Testis (tissue), 3 donors: ENCODE data around the gene GNG13. TPM values are rescaled to one million over a fixed set of nuclear protein-coding genes. Genes with fewer than 3 reads are reported as not detected.
"Not testable (repeated sequence)": the region's sequence is repeated elsewhere in the genome, so short reads cannot be mapped to it uniquely, and the experiment has no call there.

Experiments used
- DNase-seq: peaks from one replicate; pipeline ENCODE4 v3.0.0-alpha.2; 2019
- H3K27ac ChIP-seq, 2 donors: fragments of 200-600 bp; sonication (generic); one replicate each; pipeline ENCODE4 v1.5.1; 2019
- H3K27me3 ChIP-seq: fragments of 200-600 bp; sonication (generic); one replicate; pipeline ENCODE4 v1.5.1; 2019
- H3K36me3 ChIP-seq: fragments of 200-600 bp; sonication (generic); one replicate; pipeline ENCODE4 v1.5.1; 2017; ENCODE audit warnings: low read depth; ENCODE audit errors: missing control alignments
- H3K4me1 ChIP-seq: fragments of 200-600 bp; sonication (generic); one replicate; pipeline ENCODE4 v1.5.1; 2019
- H3K4me3 ChIP-seq, 2 donors: fragments of 200-600 bp; sonication (generic); one replicate each; pipeline ENCODE4 v1.5.1; 2017 to 2019
- H3K9me3 ChIP-seq: fragments of 200-600 bp; sonication (generic); one replicate; pipeline ENCODE4 v1.5.1; 2017
- POLR2A ChIP-seq: fragments of 450-650 bp; IDR thresholded peaks from one replicate; pipeline ENCODE4 v1.6.1; 2017; ENCODE audit warnings: antibody characterized with exemption, mild to moderate bottlenecking, moderate library complexity
- WGBS, 2 donors: methylation state at CpG; one replicate each; pipeline ENCODE4 v1.1.5; 2018; 5-methylcytosine and 5-hydroxymethylcytosine counted together
- intact Hi-C: fragments of 100-400 bp; cut with DNase I; formaldehyde crosslinking; loops from one replicate; pipeline ENCODE4 v1.15.1; 2023; ENCODE audit warnings: low total_unique reads
- polyA plus RNA-seq: library from polyadenylated mRNA; stranded (reverse); fragments of 350-450 nt; fragmentation: Illumina TruSeq; extraction: RNeasy Lipid Tissue Mini Kit (QIAGEN cat#74804); gene quantifications from one replicate; pipeline ENCODE4 v1.2.3, GENCODE V29; 2014; ENCODE audit warnings: low read depth, low replicate concordance; ENCODE audit not compliant: insufficient read depth
- total RNA-seq, 2 donors: library from RNA; depleted of rRNA; stranded (reverse); fragments of >200 nt; gene quantifications; one replicate each; pipeline ENCODE4 v1.2.3, GENCODE V29; 2016
- TF ChIP-seq, protein P1 (sequence below), 3 experiments: fragments of 450-650 bp in 2 of 3; fragments of 200-600 bp in 1 of 3; sonication (generic) in 1 of 3; IDR thresholded peaks; one replicate each; pipeline ENCODE4 v1.5.1; 2016 to 2019; ENCODE audit warnings: antibody characterized with exemption in 3 of 3, mild to moderate bottlenecking in 2 of 3, moderate library complexity in 1 of 3

GNG13 gene
- total and polyA plus RNA-seq, 3 donors from 2014 or later: not detected

DNA sequence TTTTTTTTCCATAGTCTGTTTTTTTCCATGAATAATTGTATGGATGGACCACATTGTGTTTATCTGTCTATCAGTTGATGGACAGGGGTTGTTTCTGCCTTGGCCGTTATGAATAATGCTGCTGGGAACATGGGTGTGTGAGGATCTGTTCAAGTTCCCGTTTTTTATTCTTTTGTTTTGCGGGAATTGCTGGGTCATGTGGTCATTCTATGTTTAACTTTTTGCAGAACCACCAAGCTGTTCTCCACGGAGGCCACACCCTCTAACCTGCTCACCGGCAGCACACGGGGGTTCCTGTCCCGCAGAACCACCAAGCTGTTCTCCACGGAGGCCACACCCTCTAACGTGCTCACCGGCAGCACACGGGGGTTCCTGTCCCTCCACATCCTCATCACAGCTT, 45.9 kb downstream of the GNG13 start:
- H3K9me3 ChIP-seq: no peaks in the 10 kb centered on the region
- intact Hi-C loops: no loop called here
- no peak for DNase-seq
- H3K27ac ChIP-seq: no peak overlapping the region
- no peaks in the 10 kb centered on the region for H3K27me3 ChIP-seq
- no peaks in the 10 kb centered on the region for H3K36me3 ChIP-seq
- no peaks in the 10 kb centered on the region for H3K4me1 ChIP-seq
- TF ChIP-seq, protein P1, sequence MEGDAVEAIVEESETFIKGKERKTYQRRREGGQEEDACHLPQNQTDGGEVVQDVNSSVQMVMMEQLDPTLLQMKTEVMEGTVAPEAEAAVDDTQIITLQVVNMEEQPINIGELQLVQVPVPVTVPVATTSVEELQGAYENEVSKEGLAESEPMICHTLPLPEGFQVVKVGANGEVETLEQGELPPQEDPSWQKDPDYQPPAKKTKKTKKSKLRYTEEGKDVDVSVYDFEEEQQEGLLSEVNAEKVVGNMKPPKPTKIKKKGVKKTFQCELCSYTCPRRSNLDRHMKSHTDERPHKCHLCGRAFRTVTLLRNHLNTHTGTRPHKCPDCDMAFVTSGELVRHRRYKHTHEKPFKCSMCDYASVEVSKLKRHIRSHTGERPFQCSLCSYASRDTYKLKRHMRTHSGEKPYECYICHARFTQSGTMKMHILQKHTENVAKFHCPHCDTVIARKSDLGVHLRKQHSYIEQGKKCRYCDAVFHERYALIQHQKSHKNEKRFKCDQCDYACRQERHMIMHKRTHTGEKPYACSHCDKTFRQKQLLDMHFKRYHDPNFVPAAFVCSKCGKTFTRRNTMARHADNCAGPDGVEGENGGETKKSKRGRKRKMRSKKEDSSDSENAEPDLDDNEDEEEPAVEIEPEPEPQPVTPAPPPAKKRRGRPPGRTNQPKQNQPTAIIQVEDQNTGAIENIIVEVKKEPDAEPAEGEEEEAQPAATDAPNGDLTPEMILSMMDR (IDR thresholded peaks at IDR 0.05): no peak
- no peak for TF ChIP-seq POLR2A
- no peak overlapping the region for H3K4me3 ChIP-seq
- WGBS, 2 donors: 66 to 71% methylated on average over 11 of the region's 11 CpGs

DNA sequence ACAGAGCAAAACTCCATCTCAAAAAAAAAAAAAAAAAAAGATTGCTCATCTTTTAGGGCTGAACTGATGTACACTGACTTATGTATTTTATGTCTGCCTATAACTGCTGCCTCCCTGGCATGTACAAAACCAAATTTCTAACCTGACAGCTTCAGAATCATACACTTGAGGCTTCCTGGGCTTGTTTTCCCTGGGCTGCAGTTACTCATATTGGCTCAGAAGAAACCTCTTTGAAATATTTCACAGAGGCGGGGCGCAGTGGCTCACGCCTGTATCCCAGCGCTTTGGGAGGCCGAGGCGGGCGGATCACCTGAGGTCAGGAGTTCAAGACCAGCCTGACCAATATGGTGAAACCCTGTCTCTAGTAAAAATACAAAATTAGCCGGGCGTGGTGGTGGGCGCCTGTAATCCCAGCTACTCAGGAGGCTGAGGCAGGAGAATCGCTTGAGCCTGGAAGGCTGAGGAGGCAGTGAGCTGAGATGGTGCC, 46.4 kb downstream of the GNG13 start:
- DNase-seq, H3K4me3 ChIP-seq, H3K9me3 ChIP-seq, H3K27me3 ChIP-seq, intact Hi-C loops, H3K4me1 ChIP-seq, H3K36me3 ChIP-seq, H3K27ac ChIP-seq: not testable (repeated sequence)
- 90 to 91% methylated on average over 11 of the region's 11 CpGs for WGBS, 2 donors

DNA sequence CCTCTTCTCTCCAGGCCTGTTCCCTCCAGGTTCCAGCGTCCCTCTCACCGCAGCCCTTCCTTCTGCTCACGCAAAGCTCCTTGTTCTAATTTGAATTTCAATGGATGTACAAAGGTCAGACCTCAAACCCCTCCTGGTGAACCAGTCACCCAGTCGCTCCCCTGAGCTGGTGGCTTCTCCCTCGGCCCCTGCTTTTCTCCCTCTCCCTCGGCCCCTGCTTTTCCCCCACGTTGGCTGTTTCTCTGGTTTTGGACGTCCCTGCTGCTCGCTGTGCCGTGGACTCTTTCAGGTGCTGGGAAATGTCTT, 48.6 kb downstream of the GNG13 start:
- Histone ChIP-seq H3K27ac (no peak overlapping the region), H3K4me3 (no peak overlapping the region), H3K9me3 (no peaks in the 10 kb centered on the region), H3K4me1 (no peaks in the 10 kb centered on the region), H3K36me3 (no peaks in the 10 kb centered on the region), H3K27me3 (no peaks in the 10 kb centered on the region)
- WGBS, 2 donors: 50% methylated on average over 10 of the region's 10 CpGs
- no peak for DNase-seq
- TF ChIP-seq, protein P1 (IDR thresholded peaks at IDR 0.05): no peak
- TF ChIP-seq POLR2A: no peak
- intact Hi-C loops: no loop called here

DNA sequence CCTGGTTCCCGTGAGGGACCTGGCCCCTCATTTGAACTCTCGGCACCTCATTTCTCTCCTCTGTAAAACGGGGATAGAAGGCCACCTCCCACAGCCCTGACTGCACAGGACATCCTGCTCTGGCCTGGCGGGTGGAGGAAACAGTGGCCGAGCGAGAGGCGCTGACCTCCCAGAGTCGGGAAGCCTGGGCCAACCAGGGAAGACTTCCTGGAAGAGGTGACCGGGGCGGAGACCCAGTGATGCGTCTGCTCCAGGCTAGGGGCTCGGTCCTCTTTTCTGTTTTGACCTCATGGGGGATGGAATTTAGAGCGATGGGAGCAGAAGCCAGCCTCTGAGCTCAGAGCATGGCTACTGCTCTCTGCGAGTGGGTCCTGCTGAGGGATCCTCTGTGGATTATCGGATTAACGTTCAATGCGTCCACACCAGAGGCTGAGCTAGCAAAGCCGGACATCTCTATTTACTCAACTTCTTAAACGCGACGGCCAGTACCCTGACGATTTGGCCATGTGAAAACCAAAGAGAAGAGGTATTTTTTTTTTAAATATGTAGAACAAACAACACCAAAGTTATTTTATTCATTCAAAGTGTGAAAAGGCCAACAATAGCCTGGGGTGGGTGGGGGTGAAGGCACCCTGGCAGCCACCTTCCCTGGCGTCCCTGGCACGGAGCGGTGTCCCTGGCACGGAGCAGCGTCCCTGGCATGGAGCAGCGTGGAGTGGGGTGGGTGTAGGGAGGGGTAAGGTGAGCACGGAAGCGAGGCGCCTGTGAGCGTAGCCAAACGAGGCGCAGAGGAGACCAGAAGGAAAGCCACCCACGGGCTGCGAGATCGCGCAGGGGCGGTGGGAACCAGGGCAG, 49.2 kb downstream of the GNG13 start:
- intact Hi-C loops: no loop called here
- H3K9me3 ChIP-seq: no peaks in the 10 kb centered on the region
- H3K27ac ChIP-seq: no peak overlapping the region
- TF ChIP-seq POLR2A: no peak
- TF ChIP-seq, protein P1 (IDR thresholded peaks at IDR 0.05): no peak
- WGBS, 2 donors: 78 to 80% methylated on average over 32 to 39 of the region's 39 CpGs
- H3K4me1 ChIP-seq: no peaks in the 10 kb centered on the region
- no peak overlapping the region for H3K4me3 ChIP-seq
- H3K27me3 ChIP-seq: no peaks in the 10 kb centered on the region
- DNase-seq: no peak
- H3K36me3 ChIP-seq: no peaks in the 10 kb centered on the region

DNA sequence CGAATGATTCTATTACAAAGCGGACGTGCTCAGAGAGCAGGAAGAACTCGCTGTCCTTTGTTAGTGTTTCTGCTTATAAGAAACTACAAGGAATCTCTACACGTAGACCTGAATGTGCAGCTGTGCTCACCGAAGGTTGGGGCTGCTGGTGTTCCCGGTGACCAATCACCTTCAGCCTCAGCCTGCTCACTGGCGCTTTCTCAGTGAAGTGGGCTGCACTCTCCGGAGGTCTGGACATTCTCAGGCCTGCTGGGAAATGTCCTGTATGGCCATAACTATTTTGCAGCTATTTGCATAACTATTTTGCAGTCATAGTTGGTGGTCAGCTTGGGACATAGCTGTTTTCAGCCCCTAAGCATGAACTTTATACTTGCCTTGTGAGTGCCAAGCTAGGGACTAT, 50.0 kb downstream of the GNG13 start:
- no peak overlapping the region for H3K27ac ChIP-seq
- no peaks in the 10 kb centered on the region for H3K27me3 ChIP-seq
- no peak for DNase-seq
- H3K4me1 ChIP-seq: no peaks in the 10 kb centered on the region
- no peaks in the 10 kb centered on the region for H3K36me3 ChIP-seq
- no peak overlapping the region for H3K4me3 ChIP-seq
- WGBS, 2 donors: 59 to 72% methylated on average over 9 of the region's 9 CpGs
- H3K9me3 ChIP-seq: no peaks in the 10 kb centered on the region
- intact Hi-C loops: no loop called here
- TF ChIP-seq, protein P1 (IDR thresholded peaks at IDR 0.05): no peak
- TF ChIP-seq POLR2A: no peak
